ENCODE data around the gene CALHM6.

The CALHM6 gene

DNA sequence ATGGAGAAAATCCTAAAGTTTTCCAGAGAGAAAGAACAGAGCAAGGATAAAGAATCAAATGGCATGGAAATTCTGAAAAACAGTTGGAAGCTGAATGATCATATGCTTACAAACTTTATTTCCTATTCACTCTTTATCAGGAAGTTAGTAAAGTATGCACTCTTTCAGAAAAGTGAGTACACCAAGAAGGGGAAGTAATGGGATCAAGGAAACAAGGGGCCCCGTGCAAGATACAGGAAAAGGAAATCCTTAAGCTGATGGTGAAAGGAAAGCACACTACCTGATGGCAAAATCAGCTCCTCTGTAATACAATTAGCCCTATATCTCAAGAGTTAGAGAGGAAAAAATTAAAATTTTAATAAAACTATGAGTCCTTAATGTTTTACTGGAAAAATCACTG, 14.0 kb downstream of the CALHM6 start:
- H4K20me1 ChIP-seq (ENCODE audit: low read depth, low read length): no peaks in the 10 kb centered on the region
- H3K36me3 ChIP-seq (ENCODE audit: low read length): no peaks in the 10 kb centered on the region
- H3K9me3 ChIP-seq (ENCODE audit: insufficient read depth, low read length): no peaks in the 10 kb centered on the region
- no peaks in the 10 kb centered on the region for H3F3A ChIP-seq (ENCODE audit: insufficient read depth)
- no peaks in the 10 kb centered on the region for H3K9me2 ChIP-seq (replicated peaks; ENCODE audit: insufficient read depth, low read length)
- H2AFZ ChIP-seq (ENCODE audit: low read depth, low read length, severe bottlenecking): no peak overlapping the region
- H3K4me3 ChIP-seq (ENCODE audit: insufficient read depth, low read length, poor library complexity, severe bottlenecking): no peak overlapping the region
- H3K27me3 ChIP-seq (ENCODE audit: low read length): no peaks in the 10 kb centered on the region
- TF ChIP-seq EZH2phosphoT487 (conservative IDR thresholded peaks at IDR 0.05; ENCODE audit: low read length): no peak
- TF ChIP-seq, protein P1, sequence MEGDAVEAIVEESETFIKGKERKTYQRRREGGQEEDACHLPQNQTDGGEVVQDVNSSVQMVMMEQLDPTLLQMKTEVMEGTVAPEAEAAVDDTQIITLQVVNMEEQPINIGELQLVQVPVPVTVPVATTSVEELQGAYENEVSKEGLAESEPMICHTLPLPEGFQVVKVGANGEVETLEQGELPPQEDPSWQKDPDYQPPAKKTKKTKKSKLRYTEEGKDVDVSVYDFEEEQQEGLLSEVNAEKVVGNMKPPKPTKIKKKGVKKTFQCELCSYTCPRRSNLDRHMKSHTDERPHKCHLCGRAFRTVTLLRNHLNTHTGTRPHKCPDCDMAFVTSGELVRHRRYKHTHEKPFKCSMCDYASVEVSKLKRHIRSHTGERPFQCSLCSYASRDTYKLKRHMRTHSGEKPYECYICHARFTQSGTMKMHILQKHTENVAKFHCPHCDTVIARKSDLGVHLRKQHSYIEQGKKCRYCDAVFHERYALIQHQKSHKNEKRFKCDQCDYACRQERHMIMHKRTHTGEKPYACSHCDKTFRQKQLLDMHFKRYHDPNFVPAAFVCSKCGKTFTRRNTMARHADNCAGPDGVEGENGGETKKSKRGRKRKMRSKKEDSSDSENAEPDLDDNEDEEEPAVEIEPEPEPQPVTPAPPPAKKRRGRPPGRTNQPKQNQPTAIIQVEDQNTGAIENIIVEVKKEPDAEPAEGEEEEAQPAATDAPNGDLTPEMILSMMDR (IDR thresholded peaks at IDR 0.05; ENCODE audit: insufficient read depth, low read length, poor library complexity, severe bottlenecking): no peak
- H3K4me2 ChIP-seq (ENCODE audit: low read depth, low read length, poor library complexity, severe bottlenecking): no peak overlapping the region
- no peak overlapping the region for H3K27ac ChIP-seq (ENCODE audit: low read depth, low read length)
- no peak overlapping the region for H3K9ac ChIP-seq (ENCODE audit: low read length)
- no peaks in the 10 kb centered on the region for H3K79me2 ChIP-seq (ENCODE audit: insufficient read depth, low read length)

DNA sequence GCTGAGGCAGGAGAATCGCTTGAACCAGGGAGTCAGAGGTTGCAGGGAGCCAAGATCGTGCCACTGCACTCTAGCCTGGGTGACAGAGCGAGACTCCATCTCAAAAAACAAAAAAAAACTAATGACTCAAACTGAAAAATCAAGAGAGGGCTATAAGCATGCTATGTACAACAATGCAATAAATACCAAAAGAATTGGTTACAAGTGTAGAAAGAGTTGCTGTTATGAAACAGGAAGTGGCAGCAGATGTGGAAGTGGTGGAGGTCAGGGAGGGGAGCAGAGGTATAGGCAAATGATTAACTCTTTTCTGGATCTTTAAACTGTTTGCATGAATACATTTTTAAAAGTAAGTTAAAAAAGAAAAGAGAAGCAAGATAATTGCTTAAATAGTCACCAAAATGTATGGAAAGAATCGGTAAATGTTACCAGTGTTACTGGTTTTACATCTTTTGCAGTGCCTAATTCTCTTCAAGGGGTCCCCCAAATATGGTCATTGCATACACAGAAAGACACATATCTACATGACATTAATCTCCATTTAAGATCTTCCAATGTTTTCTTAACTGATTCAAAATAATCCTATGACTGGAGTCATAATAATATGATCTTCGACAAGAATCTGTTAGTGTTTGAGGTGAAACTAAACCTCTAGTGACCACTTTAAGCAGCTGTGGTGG, 15.0 kb downstream of the CALHM6 start:
- H3K9me3 ChIP-seq (ENCODE audit: insufficient read depth, low read length): no peaks in the 10 kb centered on the region
- H3K4me2 ChIP-seq (ENCODE audit: low read depth, low read length, poor library complexity, severe bottlenecking): no peak overlapping the region
- no peak overlapping the region for H3K27ac ChIP-seq (ENCODE audit: low read depth, low read length)
- H4K20me1 ChIP-seq (ENCODE audit: low read depth, low read length): no peaks in the 10 kb centered on the region
- no peaks in the 10 kb centered on the region for H3K27me3 ChIP-seq (ENCODE audit: low read length)
- TF ChIP-seq EZH2phosphoT487 (conservative IDR thresholded peaks at IDR 0.05; ENCODE audit: low read length): no peak
- TF ChIP-seq, protein P1 (IDR thresholded peaks at IDR 0.05; ENCODE audit: insufficient read depth, low read length, poor library complexity, severe bottlenecking): no peak
- H3K36me3 ChIP-seq (ENCODE audit: low read length): no peaks in the 10 kb centered on the region
- no peak overlapping the region for H2AFZ ChIP-seq (ENCODE audit: low read depth, low read length, severe bottlenecking)
- H3K79me2 ChIP-seq (ENCODE audit: insufficient read depth, low read length): no peaks in the 10 kb centered on the region
- no peaks in the 10 kb centered on the region for H3K9me2 ChIP-seq (replicated peaks; ENCODE audit: insufficient read depth, low read length)
- no peak overlapping the region for H3K9ac ChIP-seq (ENCODE audit: low read length)
- no peaks in the 10 kb centered on the region for H3F3A ChIP-seq (ENCODE audit: insufficient read depth)
- no peak overlapping the region for H3K4me3 ChIP-seq (ENCODE audit: insufficient read depth, low read length, poor library complexity, severe bottlenecking)

DNA sequence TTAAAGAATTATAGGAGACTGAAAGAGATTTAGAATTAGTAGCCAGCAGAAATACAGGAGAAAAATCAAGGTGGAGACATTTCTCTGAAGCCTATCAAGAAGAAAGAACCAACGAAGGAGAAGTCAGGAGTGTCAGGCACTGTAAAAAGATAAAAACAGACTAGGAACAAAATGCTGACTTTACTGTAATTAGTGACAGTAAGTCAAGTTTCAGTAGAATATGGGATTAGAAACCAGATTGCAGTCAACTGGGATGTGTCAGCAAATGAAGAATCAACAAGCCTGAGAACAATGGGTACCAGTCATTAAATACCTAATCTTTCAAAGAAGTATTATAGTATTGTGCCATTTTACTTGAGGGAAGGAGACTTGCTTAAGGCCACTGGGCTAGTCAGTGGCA, 21.6 kb downstream of the CALHM6 start:
- no peaks in the 10 kb centered on the region for H3K79me2 ChIP-seq (ENCODE audit: insufficient read depth, low read length)
- H3K27ac ChIP-seq (ENCODE audit: low read depth, low read length): no peak overlapping the region
- no peak overlapping the region for H3K4me2 ChIP-seq (ENCODE audit: low read depth, low read length, poor library complexity, severe bottlenecking)
- H3K9me2 ChIP-seq (replicated peaks; ENCODE audit: insufficient read depth, low read length): no peaks in the 10 kb centered on the region
- TF ChIP-seq EZH2phosphoT487 (conservative IDR thresholded peaks at IDR 0.05; ENCODE audit: low read length): no peak
- TF ChIP-seq, protein P1 (IDR thresholded peaks at IDR 0.05; ENCODE audit: insufficient read depth, low read length, poor library complexity, severe bottlenecking): no peak
- no peaks in the 10 kb centered on the region for H4K20me1 ChIP-seq (ENCODE audit: low read depth, low read length)
- no peaks in the 10 kb centered on the region for H3K9me3 ChIP-seq (ENCODE audit: insufficient read depth, low read length)
- H2AFZ ChIP-seq (ENCODE audit: low read depth, low read length, severe bottlenecking): no peak overlapping the region
- no peaks in the 10 kb centered on the region for H3K27me3 ChIP-seq (ENCODE audit: low read length)
- H3K36me3 ChIP-seq (ENCODE audit: low read length): no peaks in the 10 kb centered on the region
- H3K4me3 ChIP-seq (ENCODE audit: insufficient read depth, low read length, poor library complexity, severe bottlenecking): no peak overlapping the region
- H3F3A ChIP-seq (ENCODE audit: insufficient read depth): no peaks in the 10 kb centered on the region
- no peak overlapping the region for H3K9ac ChIP-seq (ENCODE audit: low read length)
